GM13976 (cell line): ENCODE results near the gene PRSS12.

Source experiments
- DNase-seq: peaks from one replicate; pipeline ENCODE4 v3.0.0; 2012; ENCODE audit warnings: low spot score
- in situ Hi-C: fragments of 300-500 bp; cut with MboI; formaldehyde crosslinking; loops from one replicate; pipeline ENCODE4 v1.12.0; 2022; ENCODE audit warnings: low sequenced_read_pairs, mixed read lengths, inconsistent platforms; ENCODE audit not compliant: unreplicated experiment
- TF ChIP-seq, protein P1 (sequence below): IDR thresholded peaks from 2 replicates; pipeline ENCODE4 v1.5.1; 2012; ENCODE audit warnings: borderline replicate concordance, mild to moderate bottlenecking; ENCODE audit not compliant: insufficient read depth; ENCODE audit errors: extremely low read depth, missing control alignments, control extremely low read depth

The PRSS12 gene

DNA sequence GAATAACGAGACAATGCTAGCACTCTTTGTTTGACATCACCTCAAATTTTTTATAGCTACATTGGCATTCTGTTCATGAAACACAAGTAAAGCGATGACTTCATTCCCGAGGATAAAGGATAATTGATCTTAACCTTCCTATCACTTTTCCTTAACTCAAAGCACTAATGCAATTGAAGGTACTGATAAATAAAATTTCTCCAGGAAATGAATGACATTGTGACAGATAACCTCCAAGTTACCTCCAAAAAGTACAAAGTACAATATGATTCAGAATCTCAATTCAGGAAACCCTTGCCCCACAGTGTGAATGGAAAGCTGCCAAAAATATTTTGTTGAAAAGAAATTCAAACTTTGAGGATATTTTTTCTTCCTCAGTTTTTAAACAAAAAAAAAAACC is 1.8 kb downstream of the PRSS12 start:
- in situ Hi-C loops: no loop called here
- TF ChIP-seq, protein P1, sequence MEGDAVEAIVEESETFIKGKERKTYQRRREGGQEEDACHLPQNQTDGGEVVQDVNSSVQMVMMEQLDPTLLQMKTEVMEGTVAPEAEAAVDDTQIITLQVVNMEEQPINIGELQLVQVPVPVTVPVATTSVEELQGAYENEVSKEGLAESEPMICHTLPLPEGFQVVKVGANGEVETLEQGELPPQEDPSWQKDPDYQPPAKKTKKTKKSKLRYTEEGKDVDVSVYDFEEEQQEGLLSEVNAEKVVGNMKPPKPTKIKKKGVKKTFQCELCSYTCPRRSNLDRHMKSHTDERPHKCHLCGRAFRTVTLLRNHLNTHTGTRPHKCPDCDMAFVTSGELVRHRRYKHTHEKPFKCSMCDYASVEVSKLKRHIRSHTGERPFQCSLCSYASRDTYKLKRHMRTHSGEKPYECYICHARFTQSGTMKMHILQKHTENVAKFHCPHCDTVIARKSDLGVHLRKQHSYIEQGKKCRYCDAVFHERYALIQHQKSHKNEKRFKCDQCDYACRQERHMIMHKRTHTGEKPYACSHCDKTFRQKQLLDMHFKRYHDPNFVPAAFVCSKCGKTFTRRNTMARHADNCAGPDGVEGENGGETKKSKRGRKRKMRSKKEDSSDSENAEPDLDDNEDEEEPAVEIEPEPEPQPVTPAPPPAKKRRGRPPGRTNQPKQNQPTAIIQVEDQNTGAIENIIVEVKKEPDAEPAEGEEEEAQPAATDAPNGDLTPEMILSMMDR: no peak
- no peak for DNase-seq

DNA sequence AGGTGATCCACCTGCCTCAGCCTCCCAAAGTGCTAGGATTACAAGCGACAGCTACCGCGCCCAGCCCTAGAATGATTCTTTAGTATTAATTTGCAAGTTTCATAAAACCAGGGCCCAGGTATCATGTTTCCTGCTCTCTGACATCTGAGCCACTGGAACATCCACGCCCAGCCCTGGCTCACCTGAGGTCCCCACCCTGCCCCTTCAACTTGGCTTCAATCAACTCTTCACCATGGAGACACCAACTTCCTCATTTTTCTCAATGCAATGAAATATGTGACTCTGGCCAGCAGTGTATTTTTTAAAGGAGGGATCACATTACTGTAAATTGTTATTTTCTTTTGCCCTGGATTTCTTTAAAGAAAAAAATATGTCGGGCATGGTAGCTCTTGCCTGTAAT is 3.9 kb downstream of the PRSS12 start:
- in situ Hi-C loops: no loop called here
- DNase-seq: no peak
- TF ChIP-seq, protein P1: no peak

DNA sequence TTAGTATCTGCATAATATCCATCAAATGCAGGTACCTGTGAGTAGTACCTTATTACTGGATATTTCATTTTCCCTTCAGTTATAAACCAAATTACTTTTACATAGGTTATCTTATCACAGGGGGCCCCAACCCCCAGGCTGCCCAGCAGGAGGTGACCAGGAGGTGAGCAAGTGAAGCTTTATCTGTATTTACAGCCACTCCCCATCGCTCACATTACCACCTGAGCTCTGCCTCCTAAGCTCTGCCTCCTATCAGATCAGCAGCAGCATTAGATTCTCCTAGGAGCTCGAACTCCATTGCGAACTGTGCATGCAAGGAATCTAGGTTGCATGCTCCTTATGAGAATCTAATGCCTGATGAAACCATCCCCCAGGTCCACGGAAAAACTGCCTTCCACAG is 6.3 kb downstream of the PRSS12 start:
- DNase-seq: no peak
- TF ChIP-seq, protein P1: no peak
- in situ Hi-C loops: no loop called here

DNA sequence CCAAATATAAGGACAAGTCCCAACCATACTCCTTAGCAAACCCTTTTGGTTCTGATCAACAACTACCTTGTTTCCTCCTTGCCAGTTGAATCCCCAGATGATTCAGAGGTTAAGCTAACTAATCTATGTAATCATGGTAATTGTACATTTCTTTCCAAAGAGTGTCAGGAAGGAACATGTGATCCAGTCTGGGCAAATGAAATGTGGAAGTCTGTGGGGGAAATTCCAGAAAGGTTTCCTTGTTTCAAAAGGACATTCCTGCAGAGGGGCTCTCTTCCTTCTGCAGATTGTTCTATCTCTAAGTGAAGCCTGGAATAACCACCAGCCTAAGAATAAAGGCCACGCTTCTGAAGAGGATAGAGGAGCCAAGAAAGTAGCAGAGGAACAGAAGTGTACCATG is 7.0 kb downstream of the PRSS12 start:
- in situ Hi-C loops: no loop called here
- TF ChIP-seq, protein P1: no peak

GRCh38 chr4:118344801-118345200 is 8.0 kb downstream of the PRSS12 start:
- TF ChIP-seq, protein P1: no peak
- no peak for DNase-seq
- in situ Hi-C loops: no loop called here

More for the DNA sequence above, 7.0 kb downstream of the PRSS12 start:
- DNase-seq: no peak

GRCh38 chr4:118343501-118343900 is 9.3 kb downstream of the PRSS12 start:
- no peak for DNase-seq
- TF ChIP-seq, protein P1: no peak
- in situ Hi-C loops: no loop called here

- in situ Hi-C loops: no loop called here
- TF ChIP-seq, protein P1: no peak
- no peak for DNase-seq
Measured at GRCh38 chr4:118340109-118340508, 12.7 kb downstream of the PRSS12 start.
